Karpas-422 (cell line): Measurements from ENCODE around the gene SRGAP1. TPM values are rescaled to one million over a fixed set of nuclear protein-coding genes. Genes with fewer than 3 reads are reported as not detected.

Source experiments
- DNase-seq: peaks from one replicate; pipeline ENCODE4 v3.0.0-alpha.2; 2015
- H2AFZ ChIP-seq: fragments of 200-600 bp; sonication (generic); 2 replicates; pipeline ENCODE4 v1.6.1; 2014; ENCODE audit warnings: antibody characterized with exemption, low read length, mixed read lengths
- H3K27ac ChIP-seq: fragments of 200-600 bp; sonication (generic); 2 replicates; pipeline ENCODE4 v1.5.1; 2014; ENCODE audit warnings: mild to moderate bottlenecking, low read length, moderate library complexity
- H3K27me3 ChIP-seq: fragments of 200-600 bp; sonication (generic); 2 replicates; pipeline ENCODE4 v1.6.1; 2014; ENCODE audit warnings: low read length, mixed read lengths
- H3K36me3 ChIP-seq: fragments of 200-600 bp; sonication (generic); 2 replicates; pipeline ENCODE4 v1.6.1; 2014; ENCODE audit warnings: low read length, mixed read lengths; ENCODE audit not compliant: insufficient read depth
- H3K4me1 ChIP-seq: fragments of 200-600 bp; sonication (generic); 2 replicates; pipeline ENCODE4 v1.6.1; 2014; ENCODE audit warnings: mild to moderate bottlenecking, low read length, mixed read lengths
- H3K4me2 ChIP-seq: fragments of 200-600 bp; sonication (generic); 2 replicates; pipeline ENCODE4 v1.6.1; 2014; ENCODE audit warnings: low read length, low read depth, mild to moderate bottlenecking; ENCODE audit not compliant: poor library complexity, severe bottlenecking
- H3K4me3 ChIP-seq: fragments of 200-600 bp; sonication (generic); 2 replicates; pipeline ENCODE4 v1.5.1; 2014; ENCODE audit warnings: mild to moderate bottlenecking, antibody characterized with exemption, low read length, mixed read lengths
- H3K79me2 ChIP-seq: fragments of 200-600 bp; sonication (generic); 2 replicates; pipeline ENCODE4 v1.6.1; 2014; ENCODE audit warnings: mild to moderate bottlenecking, low read length, mixed read lengths
- H3K9ac ChIP-seq: fragments of 200-600 bp; sonication (generic); 2 replicates; pipeline ENCODE4 v1.6.0; 2014; ENCODE audit warnings: low read length
- H3K9me2 ChIP-seq: fragments of 200-600 bp; sonication (generic), shearing (Covaris generic); replicated peaks from 2 replicates; pipeline ENCODE4 v1.6.0; 2014; ENCODE audit warnings: mild to moderate bottlenecking, low read length, moderate library complexity; ENCODE audit not compliant: insufficient read depth
- H3K9me3 ChIP-seq: fragments of 300-700, 200-600 bp; sonication (generic); 2 replicates; pipeline ENCODE4 v1.6.1; 2014; ENCODE audit warnings: low read length, mixed read lengths
- H4K20me1 ChIP-seq: fragments of 200-600 bp; sonication (generic); 2 replicates; pipeline ENCODE4 v1.6.1; 2014; ENCODE audit warnings: mild to moderate bottlenecking, antibody characterized with exemption, low read length, low read depth; ENCODE audit not compliant: insufficient read depth
- total RNA-seq: library from RNA; depleted of rRNA; stranded (reverse); fragments of >200 nt; shearing (Covaris generic); gene quantifications from 2 replicates; pipeline ENCODE4 v1.2.3, GENCODE V29; 2014; ENCODE audit warnings: low replicate concordance

The SRGAP1 gene
- total RNA-seq, 1 experiment from 2014 or later, result not detected

GRCh38 chr12:63895841-63896240 lies 51.3 kb downstream of the SRGAP1 start:
- no peak for DNase-seq
- Histone ChIP-seq H3K4me1 (no peaks in the 10 kb centered on the region), H3K4me3 (no peak overlapping the region), H3K9me2 (no peaks in the 10 kb centered on the region), H3K36me3 (no peaks in the 10 kb centered on the region), H3K27ac (no peak overlapping the region), H3K9me3 (no peaks in the 10 kb centered on the region), H4K20me1 (no peaks in the 10 kb centered on the region), H2AFZ (no peak overlapping the region), H3K4me2 (no peak overlapping the region), H3K9ac (no peak overlapping the region), H3K27me3 (no peaks in the 10 kb centered on the region), H3K79me2 (no peaks in the 10 kb centered on the region)

- no peak overlapping the region for H3K27ac ChIP-seq
- H3K4me3 ChIP-seq, result no peak overlapping the region
- no peak for DNase-seq
- H2AFZ ChIP-seq, result no peak overlapping the region
- H3K36me3 ChIP-seq, result no peaks in the 10 kb centered on the region
- H3K4me1 ChIP-seq, result no peaks in the 10 kb centered on the region
- no peak overlapping the region for H3K4me2 ChIP-seq
- no peaks in the 10 kb centered on the region for H3K27me3 ChIP-seq
- H4K20me1 ChIP-seq, result no peaks in the 10 kb centered on the region
- H3K9ac ChIP-seq, result no peak overlapping the region
- H3K9me3 ChIP-seq, result no peaks in the 10 kb centered on the region
- H3K79me2 ChIP-seq, result no peaks in the 10 kb centered on the region
- H3K9me2 ChIP-seq, result no peaks in the 10 kb centered on the region
Observed at GRCh38 chr12:63897931-63898330, 53.4 kb downstream of the SRGAP1 start.

- Histone ChIP-seq H3K79me2 (no peaks in the 10 kb centered on the region), H3K9me2 (no peaks in the 10 kb centered on the region), H2AFZ (no peak overlapping the region), H3K27ac (no peak overlapping the region), H3K4me1 (no peaks in the 10 kb centered on the region), H3K9me3 (no peaks in the 10 kb centered on the region), H3K9ac (no peak overlapping the region), H4K20me1 (no peaks in the 10 kb centered on the region), H3K27me3 (no peaks in the 10 kb centered on the region), H3K4me2 (no peak overlapping the region), H3K36me3 (no peaks in the 10 kb centered on the region), H3K4me3 (no peak overlapping the region)
- DNase-seq, result no peak
Observed at GRCh38 chr12:63898764-63899337, 54.4 kb downstream of the SRGAP1 start.

- Histone ChIP-seq H3K36me3 (no peaks in the 10 kb centered on the region), H2AFZ (no peak overlapping the region), H3K27me3 (no peaks in the 10 kb centered on the region), H3K27ac (no peak overlapping the region), H3K4me3 (no peak overlapping the region), H3K4me1 (no peaks in the 10 kb centered on the region), H3K9ac (no peak overlapping the region), H4K20me1 (no peaks in the 10 kb centered on the region), H3K9me2 (no peaks in the 10 kb centered on the region), H3K79me2 (no peaks in the 10 kb centered on the region), H3K9me3 (no peaks in the 10 kb centered on the region), H3K4me2 (no peak overlapping the region)
- no peak for DNase-seq
Observed at GRCh38 chr12:63899396-63899795, 54.9 kb downstream of the SRGAP1 start.

GRCh38 chr12:63900922-63901793 lies 56.7 kb downstream of the SRGAP1 start:
- no peak overlapping the region for H2AFZ ChIP-seq
- no peak overlapping the region for H3K27ac ChIP-seq
- no peaks in the 10 kb centered on the region for H3K4me1 ChIP-seq
- DNase-seq, result no peak
- no peak overlapping the region for H3K4me3 ChIP-seq
- H3K4me2 ChIP-seq, result no peak overlapping the region
- H3K9me3 ChIP-seq, result no peaks in the 10 kb centered on the region
- no peaks in the 10 kb centered on the region for H3K9me2 ChIP-seq
- no peaks in the 10 kb centered on the region for H3K36me3 ChIP-seq
- H4K20me1 ChIP-seq, result no peaks in the 10 kb centered on the region
- no peak overlapping the region for H3K9ac ChIP-seq
- no peaks in the 10 kb centered on the region for H3K27me3 ChIP-seq
- no peaks in the 10 kb centered on the region for H3K79me2 ChIP-seq

- Histone ChIP-seq H2AFZ (no peak overlapping the region), H3K4me3 (no peak overlapping the region), H3K9me2 (no peaks in the 10 kb centered on the region), H3K4me1 (no peaks in the 10 kb centered on the region), H3K9me3 (no peaks in the 10 kb centered on the region), H3K27ac (no peak overlapping the region), H3K4me2 (no peak overlapping the region), H4K20me1 (no peaks in the 10 kb centered on the region), H3K9ac (no peak overlapping the region), H3K79me2 (no peaks in the 10 kb centered on the region), H3K27me3 (no peaks in the 10 kb centered on the region), H3K36me3 (no peaks in the 10 kb centered on the region)
- DNase-seq, result no peak
Observed at GRCh38 chr12:63904653-63905052, 60.2 kb downstream of the SRGAP1 start.

GRCh38 chr12:63905544-63905943 lies 61.0 kb downstream of the SRGAP1 start:
- no peak overlapping the region for H3K4me3 ChIP-seq
- no peak overlapping the region for H3K4me2 ChIP-seq
- no peaks in the 10 kb centered on the region for H3K27me3 ChIP-seq
- no peaks in the 10 kb centered on the region for H4K20me1 ChIP-seq
- no peaks in the 10 kb centered on the region for H3K9me3 ChIP-seq
- H3K79me2 ChIP-seq, result no peaks in the 10 kb centered on the region
- H3K27ac ChIP-seq, result no peak overlapping the region
- H3K9ac ChIP-seq, result no peak overlapping the region
- DNase-seq, result no peak
- H3K4me1 ChIP-seq, result no peaks in the 10 kb centered on the region
- H2AFZ ChIP-seq, result no peak overlapping the region
- no peaks in the 10 kb centered on the region for H3K9me2 ChIP-seq
- H3K36me3 ChIP-seq, result no peaks in the 10 kb centered on the region

GRCh38 chr12:63906876-63907275 lies 62.4 kb downstream of the SRGAP1 start:
- Histone ChIP-seq H3K4me3 (no peak overlapping the region), H3K36me3 (no peaks in the 10 kb centered on the region), H3K4me2 (no peak overlapping the region), H3K9me2 (no peaks in the 10 kb centered on the region), H2AFZ (no peak overlapping the region), H3K27ac (no peak overlapping the region), H3K27me3 (0 out of 2 replicates have a peak, but pooled peaks cover 2% of the 10 kb centered on the region), H3K9ac (no peak overlapping the region), H3K4me1 (no peaks in the 10 kb centered on the region), H3K9me3 (no peaks in the 10 kb centered on the region), H4K20me1 (no peaks in the 10 kb centered on the region), H3K79me2 (no peaks in the 10 kb centered on the region)
- DNase-seq, result no peak
